ENCODE data around the gene PHF20. TPM values are rescaled to one million over a fixed set of nuclear protein-coding genes. Genes with fewer than 3 reads are reported as not detected.
"Not testable (repeated sequence)": the region's sequence is repeated elsewhere in the genome, so short reads cannot be mapped to it uniquely, and the experiment has no call there.

The PHF20 gene
- total RNA-seq, 4 donors from 2014 or later: 13.6 to 33.2 (median 16.6) TPM

DNA sequence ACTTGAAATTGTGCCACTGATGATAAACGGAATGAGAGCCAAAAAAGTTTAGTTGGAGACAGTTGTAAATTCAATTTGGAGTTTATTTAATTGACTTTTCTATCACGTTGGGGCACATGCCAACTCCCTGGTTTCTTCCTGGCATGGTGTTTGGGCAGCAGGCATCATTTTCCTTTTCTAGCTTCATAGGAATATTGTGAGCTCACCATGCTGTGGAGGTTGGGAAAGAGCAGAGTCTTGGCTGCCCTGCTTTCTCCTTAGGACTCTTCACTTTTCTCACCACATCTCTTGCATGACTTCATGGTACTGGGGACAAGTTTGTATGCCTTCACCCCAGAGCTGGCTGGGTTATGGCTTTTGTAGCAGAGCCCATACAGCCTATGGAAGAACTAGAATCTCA is 176.1 kb downstream of the PHF20 start:
- 64 to 82% methylated on average over 2 of the region's 2 CpGs for WGBS, 2 donors
- Histone ChIP-seq H3K4me1 (peaks cover 6 to 13% (median 10%) of the 10 kb centered on the region in 3 donors), H3K27ac (no peak overlapping the region), H3K4me3 (no peak overlapping the region), H3K36me3 (peaks cover 0 to 70% (median 3%) of the 10 kb centered on the region in 3 donors), H3K27me3 (no peaks in the 10 kb centered on the region), H3K9me3 (no peaks in the 10 kb centered on the region)
- DNase-seq: no peak
- intact Hi-C loops (cut with DNase I): no loop called here
- TF ChIP-seq CTCF (IDR thresholded peaks at IDR 0.05) (no peak), POLR2A (IDR thresholded peaks at IDR 0.05) (no peak)

DNA sequence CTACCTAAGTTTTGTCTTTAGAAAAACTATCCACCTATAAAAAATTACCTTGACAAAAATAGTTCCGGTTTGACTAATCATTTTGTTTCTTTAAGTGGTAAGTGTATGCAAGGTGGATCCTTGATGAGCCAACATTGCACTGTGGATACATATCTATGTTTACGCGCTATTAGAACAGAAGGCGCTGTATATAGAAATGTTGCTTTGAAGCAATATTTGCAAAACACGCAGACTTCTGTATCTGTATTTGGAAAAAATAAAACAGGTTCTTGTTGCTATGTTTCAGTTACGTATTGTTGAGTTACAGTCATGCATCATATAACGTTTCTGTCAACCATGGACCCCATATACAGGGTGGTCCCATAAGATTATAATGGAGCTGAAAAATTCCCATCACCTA is 178.3 kb downstream of the PHF20 start:
- Histone ChIP-seq H3K9me3 (no peaks in the 10 kb centered on the region), H3K36me3 (peaks cover 0 to 49% (median 3%) of the 10 kb centered on the region in 3 donors), H3K4me3 (no peak overlapping the region), H3K4me1 (peaks cover 13 to 22% (median 15%) of the 10 kb centered on the region in 3 donors), H3K27ac (no peak overlapping the region), H3K27me3 (no peaks in the 10 kb centered on the region)
- 92 to 93% methylated on average over 7 of the region's 7 CpGs for WGBS, 2 donors
- no peak for DNase-seq
- no peak for TF ChIP-seq POLR2A (IDR thresholded peaks at IDR 0.05)
- TF ChIP-seq CTCF (IDR thresholded peaks at IDR 0.05): no peak
- intact Hi-C loops (cut with DNase I): no loop called here

- WGBS, 2 donors: 94 to 96% methylated on average over 12 to 14 of the region's 14 CpGs
- peaks cover 13 to 40% (median 15%) of the 10 kb centered on the region in 3 donors for H3K4me1 ChIP-seq
- H3K4me3 ChIP-seq; H3K9me3 ChIP-seq; H3K27me3 ChIP-seq; DNase-seq; intact Hi-C loops (cut with DNase I): not testable (repeated sequence)
- H3K27ac ChIP-seq: peak overlapping the region in 1 of 4 donors; percentile 97
- H3K36me3 ChIP-seq: peaks cover 0 to 29% (median 3%) of the 10 kb centered on the region in 3 donors
Measured at GRCh38 chr20:35952080-35952479, 180.3 kb downstream of the PHF20 start.

DNA sequence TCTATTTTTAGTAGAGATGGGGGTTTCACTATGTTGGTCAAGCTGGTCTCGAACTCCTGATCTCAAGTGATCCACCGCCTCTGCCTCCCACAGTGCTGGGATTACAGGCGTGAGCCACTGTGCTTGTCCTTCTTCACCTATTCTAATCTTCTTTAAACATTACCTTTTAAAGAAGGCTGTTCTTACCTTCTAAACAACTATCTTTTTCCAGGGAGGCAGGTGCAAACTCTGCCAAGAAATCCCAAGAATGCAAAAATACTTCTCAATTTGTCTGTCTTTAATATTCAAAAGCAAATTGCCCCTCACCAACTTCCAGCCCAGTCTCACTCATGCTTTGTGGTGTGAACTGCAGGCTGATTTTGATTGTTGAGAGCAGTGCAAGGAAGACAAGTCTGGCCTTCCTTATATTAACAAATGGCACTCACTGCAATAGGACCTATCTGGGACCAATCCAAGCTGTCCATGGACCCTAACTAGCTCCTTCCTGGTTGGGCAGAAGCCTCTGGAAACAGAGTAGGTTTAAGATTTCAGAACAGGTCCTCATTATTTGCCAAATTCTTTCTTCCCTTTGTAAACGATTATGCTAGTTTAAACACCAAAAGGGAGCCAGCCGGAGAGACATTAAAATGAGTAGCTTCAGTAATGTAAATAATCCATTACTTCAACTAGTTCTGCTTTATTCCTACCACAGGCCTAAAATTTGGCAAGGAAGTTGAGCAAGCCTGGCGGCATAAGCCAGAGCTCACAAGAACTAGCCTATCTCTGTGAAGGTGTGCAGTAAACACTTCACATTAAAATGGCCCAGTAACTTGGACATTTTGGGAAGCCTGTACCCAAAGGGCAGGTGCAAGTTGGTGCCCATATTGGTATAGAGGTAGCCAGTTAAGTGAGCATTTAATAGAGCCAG is 180.9 kb downstream of the PHF20 start:
- no peaks in the 10 kb centered on the region for H3K27me3 ChIP-seq
- TF ChIP-seq POLR2A (IDR thresholded peaks at IDR 0.05) (no peak), CTCF (IDR thresholded peaks at IDR 0.05) (no peak)
- H3K4me1 ChIP-seq: peaks cover 13 to 40% (median 15%) of the 10 kb centered on the region in 3 donors
- intact Hi-C loops (cut with DNase I): no loop called here
- no peak for DNase-seq
- H3K9me3 ChIP-seq: no peaks in the 10 kb centered on the region
- peak overlapping the region; percentile 97 to 99 (median 98) for H3K27ac ChIP-seq
- WGBS, 2 donors: 35 to 46% methylated on average over 6 of the region's 6 CpGs
- peak overlapping the region; percentile 77 to 97 (median 82) for H3K4me3 ChIP-seq
- H3K36me3 ChIP-seq: peaks cover 0 to 22% (median 3%) of the 10 kb centered on the region in 3 donors

- Histone ChIP-seq H3K9me3 (no peaks in the 10 kb centered on the region), H3K27ac (peak overlapping the region; percentile 97 to 99 (median 98)), H3K27me3 (no peaks in the 10 kb centered on the region), H3K4me3 (peak overlapping the region; percentile 77 to 97 (median 82)), H3K36me3 (peaks cover 0 to 16% (median 3%) of the 10 kb centered on the region in 3 donors), H3K4me1 (peaks cover 13 to 40% (median 15%) of the 10 kb centered on the region in 3 donors)
- TF ChIP-seq POLR2A (IDR thresholded peaks at IDR 0.05) (no peak), CTCF (IDR thresholded peaks at IDR 0.05) (no peak)
- intact Hi-C loops (cut with DNase I): no loop called here
- WGBS, 2 donors: 2 to 9% methylated on average over 9 to 14 of the region's 65 CpGs
- no peak for DNase-seq
Measured at GRCh38 chr20:35953387-35954199, 181.8 kb downstream of the PHF20 start.

Data from esophagus squamous epithelium (tissue), 5 donors.